ENCODE data around the gene ATXN1. TPM values are rescaled to one million over a fixed set of nuclear protein-coding genes. Genes with fewer than 3 reads are reported as not detected.

The ATXN1 gene
- polyA plus RNA-seq, 1 of the 3 experiments (the other 2 are of a cell fraction): 7.9 TPM

DNA sequence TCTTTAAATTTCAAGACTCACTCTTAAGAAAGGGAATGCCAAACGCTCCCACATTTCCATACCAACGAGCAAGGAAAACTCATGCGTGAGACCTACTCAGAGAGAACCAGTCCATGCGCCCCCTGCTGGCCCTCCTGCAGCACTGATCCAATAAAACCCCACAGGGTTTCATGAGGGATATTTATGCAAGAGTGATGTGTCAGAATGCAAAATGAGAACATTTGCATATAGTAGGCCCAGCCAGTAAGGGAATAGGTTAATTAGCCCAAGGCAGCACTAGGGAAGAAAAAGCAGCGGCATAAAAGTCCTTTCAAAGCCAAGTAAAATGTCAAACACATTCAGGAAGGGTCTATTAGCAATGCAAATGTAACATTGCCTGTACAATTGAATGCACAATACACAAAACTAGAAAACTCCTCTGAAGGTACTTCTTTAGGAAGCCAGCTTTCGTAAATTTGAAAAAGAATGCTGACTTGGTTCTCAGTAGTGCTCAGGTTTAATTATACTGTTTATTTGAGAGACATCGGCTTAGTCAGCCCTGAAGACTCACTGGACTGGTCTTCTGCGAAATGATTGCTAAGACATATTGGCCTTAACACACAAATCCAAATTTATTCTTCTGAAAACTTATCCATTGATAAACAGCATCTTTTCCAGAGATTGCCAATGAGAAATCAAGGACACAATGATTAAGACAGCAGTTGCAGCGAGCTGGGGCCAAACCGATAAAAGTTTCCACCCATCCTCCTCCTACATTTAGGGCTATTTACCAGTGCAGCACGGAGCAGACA, 429.7 kb downstream of the ATXN1 start:
- H3F3A ChIP-seq (replicated peaks; ENCODE audit: insufficient read depth): peaks cover 22% of the 10 kb centered on the region
- POLR2A ChIA-PET: no interaction called here
- H3K27ac ChIP-seq (ENCODE audit: low read depth in 2 of 2, low read length in 1 of 2): peak overlapping the region; percentile 25 to 51; a peak in 3 of 4 replicates
- H3K9me3 ChIP-seq: no peaks in the 10 kb centered on the region
- TF ChIP-seq EZH2phosphoT487 (IDR thresholded peaks at IDR 0.05; ENCODE audit: borderline replicate concordance, low read depth) (no peak), MEF2A (IDR thresholded peaks at IDR 0.05; ENCODE audit: borderline replicate concordance, low read depth) (no peak), USF1 (IDR thresholded peaks at IDR 0.05; ENCODE audit: borderline replicate concordance, low read depth) (no peak), TAF1 (IDR thresholded peaks at IDR 0.05; ENCODE audit: borderline replicate concordance, low read depth, low read length) (no peak), FOXJ3 (CRISPR knock-in tag; IDR thresholded peaks at IDR 0.05) (no peak), NRF1 (IDR thresholded peaks at IDR 0.05; ENCODE audit: low read depth, low read length) (no peak), RCOR1 (IDR thresholded peaks at IDR 0.05; ENCODE audit: low read length) (no peak), NFIC (IDR thresholded peaks at IDR 0.05; ENCODE audit: borderline replicate concordance) (no peak), TCF12 (IDR thresholded peaks at IDR 0.05) (no peak), RAD21 (IDR thresholded peaks at IDR 0.05; ENCODE audit: low read length) (peak; percentile 59), JUND (IDR thresholded peaks at IDR 0.05) (no peak), PBX3 (IDR thresholded peaks at IDR 0.05) (no peak), ZBTB33 (IDR thresholded peaks at IDR 0.05; ENCODE audit: borderline replicate concordance, low read depth) (no peak), CHD2 (IDR thresholded peaks at IDR 0.05; ENCODE audit: low read length, partially characterized antibody) (no peak), POLR2AphosphoS5 (IDR thresholded peaks at IDR 0.05; ENCODE audit: low read depth, low read length) (no peak), SIN3A (IDR thresholded peaks at IDR 0.05; ENCODE audit: borderline replicate concordance, low read depth, low read length) (0 out of 2 replicates have a peak, but pooled peaks have one; percentile 27), SMC3 (IDR thresholded peaks at IDR 0.05; ENCODE audit: low read depth, low read length) (peak; percentile 60), MAX (IDR thresholded peaks at IDR 0.05; ENCODE audit: low read depth) (no peak)
- TF ChIP-seq, protein P1, sequence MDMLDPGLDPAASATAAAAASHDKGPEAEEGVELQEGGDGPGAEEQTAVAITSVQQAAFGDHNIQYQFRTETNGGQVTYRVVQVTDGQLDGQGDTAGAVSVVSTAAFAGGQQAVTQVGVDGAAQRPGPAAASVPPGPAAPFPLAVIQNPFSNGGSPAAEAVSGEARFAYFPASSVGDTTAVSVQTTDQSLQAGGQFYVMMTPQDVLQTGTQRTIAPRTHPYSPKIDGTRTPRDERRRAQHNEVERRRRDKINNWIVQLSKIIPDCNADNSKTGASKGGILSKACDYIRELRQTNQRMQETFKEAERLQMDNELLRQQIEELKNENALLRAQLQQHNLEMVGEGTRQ (IDR thresholded peaks at IDR 0.05; ENCODE audit: borderline replicate concordance, low read depth, low read length): no peak
- TF ChIP-seq, protein P2, sequence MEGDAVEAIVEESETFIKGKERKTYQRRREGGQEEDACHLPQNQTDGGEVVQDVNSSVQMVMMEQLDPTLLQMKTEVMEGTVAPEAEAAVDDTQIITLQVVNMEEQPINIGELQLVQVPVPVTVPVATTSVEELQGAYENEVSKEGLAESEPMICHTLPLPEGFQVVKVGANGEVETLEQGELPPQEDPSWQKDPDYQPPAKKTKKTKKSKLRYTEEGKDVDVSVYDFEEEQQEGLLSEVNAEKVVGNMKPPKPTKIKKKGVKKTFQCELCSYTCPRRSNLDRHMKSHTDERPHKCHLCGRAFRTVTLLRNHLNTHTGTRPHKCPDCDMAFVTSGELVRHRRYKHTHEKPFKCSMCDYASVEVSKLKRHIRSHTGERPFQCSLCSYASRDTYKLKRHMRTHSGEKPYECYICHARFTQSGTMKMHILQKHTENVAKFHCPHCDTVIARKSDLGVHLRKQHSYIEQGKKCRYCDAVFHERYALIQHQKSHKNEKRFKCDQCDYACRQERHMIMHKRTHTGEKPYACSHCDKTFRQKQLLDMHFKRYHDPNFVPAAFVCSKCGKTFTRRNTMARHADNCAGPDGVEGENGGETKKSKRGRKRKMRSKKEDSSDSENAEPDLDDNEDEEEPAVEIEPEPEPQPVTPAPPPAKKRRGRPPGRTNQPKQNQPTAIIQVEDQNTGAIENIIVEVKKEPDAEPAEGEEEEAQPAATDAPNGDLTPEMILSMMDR (IDR thresholded peaks at IDR 0.05): peak; percentile 98
- peak; percentile 83 for DNase-seq
- H3K4me1 ChIP-seq (ENCODE audit: control insufficient read depth in 1 of 2, insufficient read depth in 2 of 2, low read depth in 1 of 2, low read length in 1 of 2): peaks cover 28 to 41% of the 10 kb centered on the region in 2 experiments
- H3K4me2 ChIP-seq: peak overlapping the region; percentile 47; the same call in 1 of the 2 replicates
- H3K9me2 ChIP-seq: no peaks in the 10 kb centered on the region
- H4K20me1 ChIP-seq (ENCODE audit: insufficient read depth): 0 out of 2 replicates have a peak, but pooled peaks cover 8% of the 10 kb centered on the region
- 28% methylated on average over 11 of the region's 11 CpGs for WGBS (ENCODE audit: low lambda C conversion rate)
- no peak overlapping the region for H3K9ac ChIP-seq
- H2AFZ ChIP-seq (ENCODE audit: low read depth): no peak overlapping the region
- peaks cover 0 to 6% of the 10 kb centered on the region in 2 experiments for H3K36me3 ChIP-seq (replicated peaks in 1 of 2; ENCODE audit: control insufficient read depth in 1 of 2, insufficient read depth in 2 of 2, low read length in 1 of 2)
- H3K4me3 ChIP-seq (ENCODE audit: low read depth in 2 of 2, low read length in 1 of 2): no peak overlapping the region; a peak in 1 of 4 replicates
- CTCF ChIA-PET: interaction anchor here (0.6 to 10.8 kb wide), 61 partner anchors 9 to 754 kb away, joined by 3 to 289 read pairs (median 4); partner anchors contain the start of gene ATXN1
- no peaks in the 10 kb centered on the region; the same call in 1 of the 2 replicates for H3K79me2 ChIP-seq (ENCODE audit: insufficient read depth)
- no peaks in the 10 kb centered on the region for H3K27me3 ChIP-seq (ENCODE audit: insufficient read depth)

Measured in SK-N-SH (cell line).